ENCODE data around the gene COL4A3.

COL4A3 gene

GRCh38 chr2:227308784-227309183, 144.4 kb downstream of the COL4A3 start:
- Histone ChIP-seq H3K27ac (ENCODE audit: low read depth, low read length) (no peak overlapping the region), H3K27me3 (ENCODE audit: control insufficient read depth in 1 of 2, insufficient read depth in 2 of 2, low read length in 2 of 2) (no peaks in the 10 kb centered on the region), H3K4me3 (ENCODE audit: low read depth in 1 of 2, low read length in 2 of 2) (no peak overlapping the region), H3K9ac (ENCODE audit: low read length) (no peak overlapping the region), H3K36me3 (ENCODE audit: insufficient read depth, low read length) (no peaks in the 10 kb centered on the region), H3K4me1 (ENCODE audit: insufficient read depth, low read length) (no peaks in the 10 kb centered on the region), H3K9me3 (ENCODE audit: low read length) (no peaks in the 10 kb centered on the region)

- Histone ChIP-seq H3K4me3 (ENCODE audit: low read depth in 1 of 2, low read length in 2 of 2) (no peak overlapping the region), H3K36me3 (ENCODE audit: insufficient read depth, low read length) (no peaks in the 10 kb centered on the region), H3K9ac (ENCODE audit: low read length) (no peak overlapping the region), H3K27me3 (ENCODE audit: control insufficient read depth in 1 of 2, insufficient read depth in 2 of 2, low read length in 2 of 2) (no peaks in the 10 kb centered on the region), H3K27ac (ENCODE audit: low read depth, low read length) (no peak overlapping the region), H3K4me1 (ENCODE audit: insufficient read depth, low read length) (no peaks in the 10 kb centered on the region), H3K9me3 (ENCODE audit: low read length) (no peaks in the 10 kb centered on the region)
These were observed 146.3 kb downstream of the COL4A3 start for GRCh38 chr2:227310756-227311110.

GRCh38 chr2:227311861-227312506, 147.6 kb downstream of the COL4A3 start:
- Histone ChIP-seq H3K27ac (ENCODE audit: low read depth, low read length) (no peak overlapping the region), H3K9ac (ENCODE audit: low read length) (no peak overlapping the region), H3K36me3 (ENCODE audit: insufficient read depth, low read length) (no peaks in the 10 kb centered on the region), H3K27me3 (ENCODE audit: control insufficient read depth in 1 of 2, insufficient read depth in 2 of 2, low read length in 2 of 2) (no peaks in the 10 kb centered on the region), H3K4me1 (ENCODE audit: insufficient read depth, low read length) (no peaks in the 10 kb centered on the region), H3K9me3 (ENCODE audit: low read length) (no peaks in the 10 kb centered on the region), H3K4me3 (ENCODE audit: low read depth in 1 of 2, low read length in 2 of 2) (no peak overlapping the region)

GRCh38 chr2:227312579-227312978, 148.2 kb downstream of the COL4A3 start:
- Histone ChIP-seq H3K36me3 (ENCODE audit: insufficient read depth, low read length) (no peaks in the 10 kb centered on the region), H3K9me3 (ENCODE audit: low read length) (no peaks in the 10 kb centered on the region), H3K27ac (ENCODE audit: low read depth, low read length) (no peak overlapping the region), H3K9ac (ENCODE audit: low read length) (no peak overlapping the region), H3K4me1 (ENCODE audit: insufficient read depth, low read length) (no peaks in the 10 kb centered on the region), H3K27me3 (ENCODE audit: control insufficient read depth in 1 of 2, insufficient read depth in 2 of 2, low read length in 2 of 2) (no peaks in the 10 kb centered on the region), H3K4me3 (ENCODE audit: low read depth in 1 of 2, low read length in 2 of 2) (no peak overlapping the region)

- Histone ChIP-seq H3K9ac (ENCODE audit: low read length) (no peak overlapping the region), H3K27me3 (ENCODE audit: control insufficient read depth in 1 of 2, insufficient read depth in 2 of 2, low read length in 2 of 2) (no peaks in the 10 kb centered on the region), H3K4me3 (ENCODE audit: low read depth in 1 of 2, low read length in 2 of 2) (no peak overlapping the region), H3K9me3 (ENCODE audit: low read length) (no peaks in the 10 kb centered on the region), H3K36me3 (ENCODE audit: insufficient read depth, low read length) (no peaks in the 10 kb centered on the region), H3K27ac (ENCODE audit: low read depth, low read length) (no peak overlapping the region), H3K4me1 (ENCODE audit: insufficient read depth, low read length) (no peaks in the 10 kb centered on the region)
These were observed 148.9 kb downstream of the COL4A3 start for GRCh38 chr2:227313310-227313709.

GRCh38 chr2:227317834-227318233, 153.4 kb downstream of the COL4A3 start:
- H3K27me3 ChIP-seq (ENCODE audit: control insufficient read depth in 1 of 2, insufficient read depth in 2 of 2, low read length in 2 of 2) = no peaks in the 10 kb centered on the region
- H3K9ac ChIP-seq (ENCODE audit: low read length) = no peak overlapping the region
- H3K36me3 ChIP-seq (ENCODE audit: insufficient read depth, low read length) = no peaks in the 10 kb centered on the region
- no peak overlapping the region for H3K4me3 ChIP-seq (ENCODE audit: low read depth in 1 of 2, low read length in 2 of 2)
- H3K9me3 ChIP-seq (ENCODE audit: low read length) = no peaks in the 10 kb centered on the region
- H3K4me1 ChIP-seq (ENCODE audit: insufficient read depth, low read length) = no peaks in the 10 kb centered on the region
- no peak overlapping the region for H3K27ac ChIP-seq (ENCODE audit: low read depth, low read length)

GRCh38 chr2:227320305-227321094, 156.1 kb downstream of the COL4A3 start:
- Histone ChIP-seq H3K4me3 (ENCODE audit: low read depth in 1 of 2, low read length in 2 of 2) (no peak overlapping the region), H3K9ac (ENCODE audit: low read length) (no peak overlapping the region), H3K27me3 (ENCODE audit: control insufficient read depth in 1 of 2, insufficient read depth in 2 of 2, low read length in 2 of 2) (no peaks in the 10 kb centered on the region), H3K4me1 (ENCODE audit: insufficient read depth, low read length) (no peaks in the 10 kb centered on the region), H3K36me3 (ENCODE audit: insufficient read depth, low read length) (no peaks in the 10 kb centered on the region), H3K9me3 (ENCODE audit: low read length) (no peaks in the 10 kb centered on the region), H3K27ac (ENCODE audit: low read depth, low read length) (no peak overlapping the region)

- H3K9me3 ChIP-seq (ENCODE audit: low read length) = no peaks in the 10 kb centered on the region
- no peaks in the 10 kb centered on the region for H3K27me3 ChIP-seq (ENCODE audit: control insufficient read depth in 1 of 2, insufficient read depth in 2 of 2, low read length in 2 of 2)
- H3K9ac ChIP-seq (ENCODE audit: low read length) = no peak overlapping the region
- peaks cover 14% of the 10 kb centered on the region for H3K4me1 ChIP-seq (ENCODE audit: insufficient read depth, low read length)
- H3K4me3 ChIP-seq (ENCODE audit: low read depth in 1 of 2, low read length in 2 of 2) = no peak overlapping the region
- no peaks in the 10 kb centered on the region for H3K36me3 ChIP-seq (ENCODE audit: insufficient read depth, low read length)
- H3K27ac ChIP-seq (ENCODE audit: low read depth, low read length) = no peak overlapping the region
These were observed 158.2 kb downstream of the COL4A3 start for GRCh38 chr2:227322530-227323205.

- H3K4me3 ChIP-seq (ENCODE audit: low read depth in 1 of 2, low read length in 2 of 2) = peak overlapping the region in 1 of 2 donors; percentile 93
- no peak overlapping the region for H3K27ac ChIP-seq (ENCODE audit: low read depth, low read length)
- no peak overlapping the region for H3K9ac ChIP-seq (ENCODE audit: low read length)
- no peaks in the 10 kb centered on the region for H3K36me3 ChIP-seq (ENCODE audit: insufficient read depth, low read length)
- peaks cover 14% of the 10 kb centered on the region for H3K4me1 ChIP-seq (ENCODE audit: insufficient read depth, low read length)
- H3K27me3 ChIP-seq (ENCODE audit: control insufficient read depth in 1 of 2, insufficient read depth in 2 of 2, low read length in 2 of 2) = no peaks in the 10 kb centered on the region
- H3K9me3 ChIP-seq (ENCODE audit: low read length) = no peaks in the 10 kb centered on the region
These were observed 159.4 kb downstream of the COL4A3 start for GRCh38 chr2:227323818-227324217.

GRCh38 chr2:227324642-227324994, 160.2 kb downstream of the COL4A3 start:
- Histone ChIP-seq H3K4me3 (ENCODE audit: low read depth in 1 of 2, low read length in 2 of 2) (peak overlapping the region; percentile 89 to 93), H3K9ac (ENCODE audit: low read length) (peak overlapping the region; percentile 87), H3K27me3 (ENCODE audit: control insufficient read depth in 1 of 2, insufficient read depth in 2 of 2, low read length in 2 of 2) (no peaks in the 10 kb centered on the region), H3K4me1 (ENCODE audit: insufficient read depth, low read length) (peaks cover 14% of the 10 kb centered on the region), H3K36me3 (ENCODE audit: insufficient read depth, low read length) (no peaks in the 10 kb centered on the region), H3K9me3 (ENCODE audit: low read length) (no peaks in the 10 kb centered on the region), H3K27ac (ENCODE audit: low read depth, low read length) (peak overlapping the region; percentile 21)

GRCh38 chr2:227324995-227325838, 160.8 kb downstream of the COL4A3 start, which contains the start of gene MFF:
Gene MFF, plus strand, starts transcription at chr2:227325251. Its CDS starts 5,415 bp downstream, at chr2:227330666.
- Histone ChIP-seq H3K36me3 (ENCODE audit: insufficient read depth, low read length) (no peaks in the 10 kb centered on the region), H3K4me3 (ENCODE audit: low read depth in 1 of 2, low read length in 2 of 2) (peak within 1 kb of the TSS; percentile 89 to 93), H3K27ac (ENCODE audit: low read depth, low read length) (peak within 1 kb of the TSS; percentile 92), H3K9me3 (ENCODE audit: low read length) (no peaks in the 10 kb centered on the region), H3K4me1 (ENCODE audit: insufficient read depth, low read length) (peaks cover 14% of the 10 kb centered on the region), H3K27me3 (ENCODE audit: control insufficient read depth in 1 of 2, insufficient read depth in 2 of 2, low read length in 2 of 2) (no peaks in the 10 kb centered on the region), H3K9ac (ENCODE audit: low read length) (peak within 1 kb of the TSS; percentile 87)

All from muscle layer of colon (tissue), 2 donors.